Measurements from ENCODE around the gene ITPKA.
A peak's percentile ranks its signal among the peaks of the same experiment; 100 is the strongest.

Gene ITPKA

GRCh38 chr15:41511899-41512369 lies 18.3 kb downstream of the ITPKA start:
- peak; percentile 64 for DNase-seq

GRCh38 chr15:41512512-41512939 lies 18.9 kb downstream of the ITPKA start:
- peak; percentile 45 for DNase-seq

- peak; percentile 42 for DNase-seq
Observed at GRCh38 chr15:41512940-41513505, 19.3 kb downstream of the ITPKA start.

GRCh38 chr15:41513506-41514227 lies 20.0 kb downstream of the ITPKA start, which contains the start of gene LTK:
TSS of gene LTK (minus strand) at chr15:41513827. CDS start at chr15:41513709, 118 bp downstream.
- DNase-seq, result no peak

DNA sequence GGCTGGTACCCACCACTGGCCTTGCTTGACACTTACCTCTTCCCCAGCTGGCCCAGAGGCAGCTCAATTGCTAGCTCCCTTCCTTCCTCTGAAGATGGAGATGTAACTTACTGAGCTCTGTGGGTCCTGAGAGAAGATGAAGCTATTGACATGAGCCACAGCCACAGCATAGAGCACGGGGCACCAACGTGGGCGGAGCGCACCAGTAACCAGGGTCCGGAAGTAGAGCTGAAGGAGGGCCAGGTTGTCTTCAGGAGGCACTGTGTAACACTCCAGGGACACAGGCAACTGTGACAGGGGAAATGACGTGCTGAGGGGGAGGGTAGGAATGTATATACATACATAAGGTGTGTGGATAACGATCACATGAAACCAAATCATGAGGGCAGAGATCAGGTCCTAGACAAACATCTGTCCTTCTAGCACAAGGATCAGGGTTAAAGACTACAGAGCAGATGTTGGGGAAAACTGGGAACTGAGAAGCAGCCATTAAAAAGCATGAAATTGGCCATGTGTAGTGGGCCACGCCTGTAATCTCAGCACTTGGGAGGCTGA lies 24.3 kb downstream of the ITPKA start:
- DNase-seq, result no peak

GRCh38 chr15:41520636-41521035 lies 27.0 kb downstream of the ITPKA start:
- no peak for DNase-seq

GRCh38 chr15:41521614-41522013 lies 27.9 kb downstream of the ITPKA start:
- DNase-seq, result no peak

GRCh38 chr15:41523097-41523496 lies 29.4 kb downstream of the ITPKA start:
- no peak for DNase-seq

DNA sequence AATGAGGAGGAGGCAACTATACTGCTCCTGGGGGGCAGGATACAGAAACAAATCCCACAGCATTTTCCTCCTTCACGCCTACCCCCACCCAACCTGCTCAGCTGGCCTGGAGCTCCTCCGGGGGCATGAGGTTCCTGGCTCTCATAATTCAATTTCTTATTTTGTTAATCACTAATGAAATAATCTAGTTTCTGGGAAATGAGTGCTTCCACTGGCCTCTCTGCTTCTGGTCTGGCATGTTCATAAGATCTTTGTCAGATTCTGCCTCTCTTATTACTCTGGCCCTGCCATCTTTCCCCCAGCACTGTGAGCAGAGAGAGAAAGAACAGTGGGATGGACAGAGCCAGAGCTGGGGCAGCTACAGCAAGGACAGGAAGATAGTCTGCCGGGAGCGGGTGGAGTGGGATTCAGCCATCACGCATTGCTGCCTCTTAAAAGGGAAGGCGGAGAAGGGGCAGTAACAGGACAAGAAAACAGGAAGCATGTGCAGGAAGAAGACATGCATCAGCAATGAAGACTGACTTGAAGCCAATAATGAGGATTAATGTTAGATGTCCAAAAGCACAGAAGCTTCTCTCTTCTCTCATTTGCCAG lies 36.8 kb downstream of the ITPKA start:
- DNase-seq, result no peak

DNA sequence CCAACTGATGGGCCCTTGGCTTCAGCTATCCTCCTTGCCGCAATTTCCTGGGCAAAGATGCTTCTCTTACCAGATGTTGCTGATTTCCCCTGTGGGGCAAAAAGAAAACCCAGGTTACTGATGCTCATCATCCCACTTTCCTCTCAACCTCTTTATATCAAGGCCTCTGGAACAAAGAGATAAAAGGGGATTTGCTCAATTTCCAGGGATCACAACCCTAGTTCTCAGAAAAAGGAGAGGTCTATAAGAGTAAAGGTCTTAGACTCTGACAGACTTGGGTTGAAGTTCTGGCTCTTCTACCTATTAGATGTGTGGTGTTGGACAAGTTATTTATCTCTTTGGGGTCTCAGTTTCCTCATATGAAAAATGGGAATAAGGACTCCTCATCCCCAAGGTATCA lies 41.9 kb downstream of the ITPKA start:
- DNase-seq, result no peak

DNA sequence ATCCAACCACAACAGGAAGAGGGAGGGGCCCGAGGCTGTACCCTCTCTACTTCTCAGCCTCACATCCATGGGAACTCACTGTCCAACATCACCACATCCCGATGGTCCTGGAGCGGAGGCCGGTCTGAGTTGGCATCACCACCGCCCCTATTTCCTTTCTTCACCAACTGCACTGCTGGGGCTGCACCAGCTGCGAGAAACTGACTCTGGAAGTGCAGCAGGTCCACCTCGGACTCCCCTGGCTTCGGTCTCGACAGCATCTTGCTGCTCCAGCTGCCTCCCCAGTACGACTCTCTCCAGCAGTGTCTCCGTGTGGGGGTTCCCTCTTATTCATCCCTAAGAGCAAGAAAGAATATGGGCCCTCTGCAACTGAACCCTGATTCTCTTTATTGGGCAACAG lies 43.2 kb downstream of the ITPKA start:
- DNase-seq, result no peak

DNA sequence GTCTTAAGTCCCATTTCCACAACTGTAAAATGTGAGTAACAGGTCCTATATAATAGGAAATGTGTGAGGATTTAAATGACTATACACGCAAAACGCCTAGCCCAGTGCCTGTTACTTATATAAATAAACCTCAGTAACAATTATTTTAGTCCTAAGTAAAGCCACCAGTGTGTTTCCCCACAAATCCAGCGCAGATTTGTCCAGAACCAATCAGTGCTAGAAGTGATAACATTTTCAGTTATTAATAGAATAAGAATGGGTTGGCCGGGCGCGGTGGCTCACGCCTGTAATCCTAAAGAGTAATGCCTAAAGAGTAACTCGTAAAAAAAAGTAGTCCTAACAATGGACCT lies 49.8 kb downstream of the ITPKA start:
- DNase-seq, result no peak

DNA sequence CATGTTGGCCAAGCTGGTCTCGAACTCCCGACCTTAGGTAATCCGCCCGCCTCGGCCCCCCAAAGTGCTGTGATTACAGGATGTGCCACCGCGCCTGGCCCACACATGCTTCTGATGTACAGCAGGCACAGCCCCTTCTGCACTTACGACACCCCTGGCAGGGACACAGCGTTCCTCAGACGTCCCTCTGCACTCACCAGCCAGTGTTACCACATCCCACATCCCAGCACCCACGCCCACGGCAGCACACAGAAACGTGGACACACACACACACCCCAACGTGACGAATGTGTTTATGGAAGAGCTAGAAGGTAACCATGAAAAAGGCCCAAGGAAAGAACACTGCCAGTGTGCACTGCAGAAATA lies 51.0 kb downstream of the ITPKA start:
- DNase-seq, result no peak

GRCh38 chr15:41545218-41545617 lies 51.5 kb downstream of the ITPKA start:
- DNase-seq, result no peak

DNA sequence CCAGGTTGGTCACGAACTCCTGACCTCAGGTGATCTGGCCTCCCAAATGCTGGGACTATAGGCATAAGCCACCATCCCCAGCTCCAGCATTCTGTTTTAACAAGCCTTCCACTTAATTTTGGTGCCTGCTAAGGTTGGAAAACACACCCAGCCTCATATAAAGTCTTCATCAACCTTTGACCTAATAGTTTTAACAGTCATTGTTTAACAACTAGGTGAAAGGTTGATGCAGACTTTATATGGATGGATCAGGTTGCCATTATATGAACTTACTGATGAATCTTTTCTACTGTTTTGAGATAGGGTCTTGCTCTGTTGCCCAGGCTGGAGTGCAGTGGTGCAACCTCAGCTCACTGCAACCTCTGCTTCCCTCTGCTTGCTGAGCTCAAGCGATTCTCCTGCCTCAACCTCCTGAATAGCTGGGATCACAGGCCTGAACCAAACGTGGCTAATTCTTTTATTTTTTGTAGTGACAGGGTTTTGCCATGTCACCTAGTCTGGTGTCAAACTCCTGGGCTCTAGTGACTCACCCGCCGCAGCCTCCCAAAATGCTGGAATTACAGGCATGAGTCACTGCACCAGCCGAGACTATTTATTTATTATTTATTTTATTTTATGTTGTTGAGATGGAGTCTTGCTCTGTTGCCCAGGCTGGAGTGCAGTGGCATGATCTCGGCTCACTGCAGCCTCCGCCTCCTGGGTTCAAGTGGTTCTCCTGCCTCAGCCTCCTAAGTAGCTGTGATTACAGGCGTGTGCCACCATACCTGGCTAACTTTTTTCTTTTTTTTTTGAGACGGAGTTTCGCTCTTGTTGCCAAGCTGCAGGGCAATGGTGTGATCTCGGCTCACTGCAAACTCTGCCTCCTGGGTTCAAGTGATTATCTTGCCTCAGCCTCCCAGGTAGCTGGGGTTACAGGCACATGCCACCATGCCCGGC lies 53.4 kb downstream of the ITPKA start:
- DNase-seq, result peak; percentile 37

DNA sequence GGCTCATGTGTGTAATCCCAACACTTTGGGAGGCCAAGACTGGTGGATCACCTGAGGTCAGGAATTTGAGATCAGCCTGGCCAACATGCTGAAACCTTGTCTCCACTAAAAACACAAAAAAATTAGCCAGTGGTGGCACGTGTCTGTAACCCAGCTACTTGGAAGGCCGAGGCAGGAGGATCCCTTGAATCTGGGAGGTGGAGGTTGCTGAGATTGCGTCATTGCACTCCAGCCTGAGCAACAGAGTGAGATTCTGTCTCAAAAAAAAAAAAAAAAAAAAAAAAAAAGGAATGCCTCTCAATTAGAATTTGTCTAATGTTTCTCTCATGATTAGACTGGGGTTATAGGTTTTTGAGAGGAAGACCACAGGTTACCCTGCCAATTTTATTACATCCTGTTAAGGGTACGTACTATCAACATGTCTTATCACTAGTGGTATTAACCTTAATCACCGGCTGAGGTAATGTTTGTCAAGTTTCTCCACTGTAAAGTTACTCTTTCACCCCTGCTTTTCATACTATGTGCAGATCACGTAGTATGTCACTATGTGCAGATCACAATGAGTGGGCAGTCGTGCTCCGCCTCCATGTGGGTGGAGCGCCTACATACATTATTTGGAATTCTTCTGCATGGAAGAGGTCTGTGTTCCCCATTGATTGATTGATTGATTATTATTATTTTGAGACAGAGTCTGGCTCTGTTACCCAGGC lies 56.5 kb downstream of the ITPKA start:
- no peak for DNase-seq
